NCI-H2227 (cell line): ENCODE measurements around the gene PRPF19.
A peak's percentile ranks its signal among the peaks of the same experiment; 100 is the strongest.

Source experiments
- DNase-seq: peaks from one replicate; lab custom pipeline; 2025; ENCODE audit not compliant: unreplicated experiment; lab: John Stamatoyannopoulos, UW

PRPF19 gene

GRCh38 chr11:60924110-60924905 is 17.9 kb upstream of the PRPF19 start, which contains the start of gene TMEM132A:
TMEM132A (plus strand) TSS chr11:60924460; CDS start chr11:60924634, 174 bp downstream.
- DNase-seq, result peak; percentile 87

GRCh38 chr11:60923800-60924109 is 17.4 kb upstream of the PRPF19 start:
- DNase-seq, result no peak

GRCh38 chr11:60923326-60923725 is 16.9 kb upstream of the PRPF19 start:
- no peak for DNase-seq

GRCh38 chr11:60922906-60923305 is 16.5 kb upstream of the PRPF19 start:
- no peak for DNase-seq

GRCh38 chr11:60921777-60922335 is 15.5 kb upstream of the PRPF19 start:
- no peak for DNase-seq

- DNase-seq, result no peak
Measured at GRCh38 chr11:60921259-60921658, 14.9 kb upstream of the PRPF19 start.

GRCh38 chr11:60919956-60920355 is 13.6 kb upstream of the PRPF19 start:
- DNase-seq, result no peak

GRCh38 chr11:60919320-60919719 is 12.9 kb upstream of the PRPF19 start:
- DNase-seq, result no peak

- DNase-seq, result no peak
Measured at GRCh38 chr11:60918939-60919265, 12.5 kb upstream of the PRPF19 start.

- DNase-seq, result no peak
Measured at GRCh38 chr11:60918251-60918938, 12.0 kb upstream of the PRPF19 start.

GRCh38 chr11:60917267-60917666 is 10.9 kb upstream of the PRPF19 start:
- DNase-seq, result no peak

GRCh38 chr11:60916669-60917206 is 10.4 kb upstream of the PRPF19 start:
- no peak for DNase-seq

GRCh38 chr11:60915248-60915914 is 9.0 kb upstream of the PRPF19 start:
- peak; percentile 23 for DNase-seq

- DNase-seq, result peak; percentile 44
Measured at GRCh38 chr11:60914633-60915247, 8.4 kb upstream of the PRPF19 start.

GRCh38 chr11:60913793-60914632 is 7.6 kb upstream of the PRPF19 start, which contains the start of gene TMEM109:
TMEM109 (plus strand) TSS chr11:60914158; CDS start chr11:60919694, 5,536 bp downstream.
- peak; percentile 92 for DNase-seq

GRCh38 chr11:60912851-60913528 is 6.6 kb upstream of the PRPF19 start:
- DNase-seq, result peak; percentile 25

GRCh38 chr11:60912223-60912850 is 6.0 kb upstream of the PRPF19 start:
- peak; percentile 59 for DNase-seq

- no peak for DNase-seq
Measured at GRCh38 chr11:60910711-60911380, 4.5 kb upstream of the PRPF19 start.
